ENCODE data around the gene APOL1.
"Not testable (repeated sequence)": the region's sequence is repeated elsewhere in the genome, so short reads cannot be mapped to it uniquely, and the experiment has no call there.

The APOL1 gene

GRCh38 chr22:36245805-36246356 lies 7.1 kb upstream of the APOL1 start:
- no peak for DNase-seq

- DNase-seq, result no peak
These were observed 6.2 kb upstream of the APOL1 start for GRCh38 chr22:36246718-36247117.

GRCh38 chr22:36247955-36248354 lies 5.0 kb upstream of the APOL1 start:
- no peak for DNase-seq

GRCh38 chr22:36249160-36249559 lies 3.8 kb upstream of the APOL1 start:
- no peak for DNase-seq

GRCh38 chr22:36250292-36250960 lies 2.5 kb upstream of the APOL1 start:
- DNase-seq, result not testable (repeated sequence)

GRCh38 chr22:36251979-36252608 lies 839 bp upstream of the APOL1 start:
- not testable (repeated sequence) for DNase-seq

- DNase-seq, result no peak
These were observed 874 bp downstream of the APOL1 start for GRCh38 chr22:36253523-36254490.

GRCh38 chr22:36255572-36255971 lies 2.6 kb downstream of the APOL1 start:
- not testable (repeated sequence) for DNase-seq

GRCh38 chr22:36256478-36256877 lies 3.5 kb downstream of the APOL1 start:
- no peak for DNase-seq

GRCh38 chr22:36257308-36257707 lies 4.4 kb downstream of the APOL1 start:
- no peak for DNase-seq

- DNase-seq, result peak in 1 of 2 donors; percentile 32
These were observed 5.2 kb downstream of the APOL1 start for GRCh38 chr22:36257948-36258670.

GRCh38 chr22:36258701-36259614 lies 6.0 kb downstream of the APOL1 start:
- no peak for DNase-seq

- DNase-seq, result no peak
These were observed 6.8 kb downstream of the APOL1 start for GRCh38 chr22:36259615-36260300.

GRCh38 chr22:36261675-36262074 lies 8.7 kb downstream of the APOL1 start:
- DNase-seq, result not testable (repeated sequence)

GRCh38 chr22:36262307-36262706 lies 9.4 kb downstream of the APOL1 start:
- DNase-seq, result not testable (repeated sequence)

- DNase-seq, result not testable (repeated sequence)
These were observed 10.3 kb downstream of the APOL1 start for GRCh38 chr22:36263216-36263673.

- DNase-seq, result not testable (repeated sequence)
These were observed 11.1 kb downstream of the APOL1 start for GRCh38 chr22:36263886-36264664.

- no peak for DNase-seq
These were observed 14.1 kb downstream of the APOL1 start for GRCh38 chr22:36267058-36267457.

GRCh38 chr22:36267896-36268485 lies 15.1 kb downstream of the APOL1 start:
- no peak for DNase-seq

Data from CD4-positive, alpha-beta T cell treated with Interleukin-4 for 1 hour (primary cell).